Measurements from ENCODE around the gene CELA3A. TPM values are rescaled to one million over a fixed set of nuclear protein-coding genes. Genes with fewer than 3 reads are reported as not detected.

The CELA3A gene
- total and polyA plus RNA-seq, 2 of the 13 experiments (the other 11 are each of a cell fraction or from before 2014, with no cell fraction given): 0.09 TPM; not detected in 1

DNA sequence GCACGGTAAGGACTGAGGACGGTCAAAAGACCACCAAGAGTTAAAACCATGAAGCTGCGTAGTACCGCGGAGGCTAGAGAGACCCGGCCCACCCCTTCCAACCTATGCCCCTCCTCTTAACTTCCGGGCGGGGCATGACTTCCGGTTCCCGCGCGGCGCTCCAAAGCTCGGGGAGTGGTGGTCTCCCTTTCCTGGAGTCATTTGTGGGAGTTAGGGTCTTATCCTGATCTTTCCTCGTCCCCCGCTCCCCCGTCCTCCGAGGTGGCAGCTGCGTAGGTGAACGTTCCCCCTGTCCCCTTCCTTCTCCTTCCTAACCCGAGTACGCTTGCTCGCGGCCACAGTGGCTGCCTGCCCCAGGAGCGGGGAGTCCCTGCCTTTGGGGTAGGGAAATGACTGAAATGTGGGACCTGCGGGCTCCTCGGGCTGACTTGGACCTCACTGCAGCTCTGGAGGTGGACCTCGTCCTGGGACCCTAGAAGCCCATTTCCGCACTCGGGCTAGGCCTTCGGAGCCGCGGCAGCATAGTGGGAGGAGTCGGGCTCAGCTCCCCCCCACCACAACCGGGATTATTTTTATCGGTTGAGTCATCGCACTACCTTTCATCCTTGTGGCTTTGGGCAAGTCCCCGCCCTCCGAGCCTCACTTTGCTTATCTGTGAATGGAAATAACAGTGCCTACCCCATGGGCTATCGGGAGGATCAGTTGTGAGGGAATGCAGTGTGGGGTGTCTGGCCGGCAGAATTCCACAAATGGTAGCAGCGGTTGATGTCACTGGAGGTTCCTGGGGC, 24.1 kb downstream of the CELA3A start (continued):
- TF ChIP-seq, protein P1, sequence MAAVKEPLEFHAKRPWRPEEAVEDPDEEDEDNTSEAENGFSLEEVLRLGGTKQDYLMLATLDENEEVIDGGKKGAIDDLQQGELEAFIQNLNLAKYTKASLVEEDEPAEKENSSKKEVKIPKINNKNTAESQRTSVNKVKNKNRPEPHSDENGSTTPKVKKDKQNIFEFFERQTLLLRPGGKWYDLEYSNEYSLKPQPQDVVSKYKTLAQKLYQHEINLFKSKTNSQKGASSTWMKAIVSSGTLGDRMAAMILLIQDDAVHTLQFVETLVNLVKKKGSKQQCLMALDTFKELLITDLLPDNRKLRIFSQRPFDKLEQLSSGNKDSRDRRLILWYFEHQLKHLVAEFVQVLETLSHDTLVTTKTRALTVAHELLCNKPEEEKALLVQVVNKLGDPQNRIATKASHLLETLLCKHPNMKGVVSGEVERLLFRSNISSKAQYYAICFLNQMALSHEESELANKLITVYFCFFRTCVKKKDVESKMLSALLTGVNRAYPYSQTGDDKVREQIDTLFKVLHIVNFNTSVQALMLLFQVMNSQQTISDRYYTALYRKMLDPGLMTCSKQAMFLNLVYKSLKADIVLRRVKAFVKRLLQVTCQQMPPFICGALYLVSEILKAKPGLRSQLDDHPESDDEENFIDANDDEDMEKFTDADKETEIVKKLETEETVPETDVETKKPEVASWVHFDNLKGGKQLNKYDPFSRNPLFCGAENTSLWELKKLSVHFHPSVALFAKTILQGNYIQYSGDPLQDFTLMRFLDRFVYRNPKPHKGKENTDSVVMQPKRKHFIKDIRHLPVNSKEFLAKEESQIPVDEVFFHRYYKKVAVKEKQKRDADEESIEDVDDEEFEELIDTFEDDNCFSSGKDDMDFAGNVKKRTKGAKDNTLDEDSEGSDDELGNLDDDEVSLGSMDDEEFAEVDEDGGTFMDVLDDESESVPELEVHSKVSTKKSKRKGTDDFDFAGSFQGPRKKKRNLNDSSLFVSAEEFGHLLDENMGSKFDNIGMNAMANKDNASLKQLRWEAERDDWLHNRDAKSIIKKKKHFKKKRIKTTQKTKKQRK (IDR thresholded peaks at IDR 0.05; ENCODE audit: low read length): no peak
- TF ChIP-seq EZH2 (conservative IDR thresholded peaks at IDR 0.05; ENCODE audit: low read depth, low read length): no peak
- TF ChIP-seq, protein P2, sequence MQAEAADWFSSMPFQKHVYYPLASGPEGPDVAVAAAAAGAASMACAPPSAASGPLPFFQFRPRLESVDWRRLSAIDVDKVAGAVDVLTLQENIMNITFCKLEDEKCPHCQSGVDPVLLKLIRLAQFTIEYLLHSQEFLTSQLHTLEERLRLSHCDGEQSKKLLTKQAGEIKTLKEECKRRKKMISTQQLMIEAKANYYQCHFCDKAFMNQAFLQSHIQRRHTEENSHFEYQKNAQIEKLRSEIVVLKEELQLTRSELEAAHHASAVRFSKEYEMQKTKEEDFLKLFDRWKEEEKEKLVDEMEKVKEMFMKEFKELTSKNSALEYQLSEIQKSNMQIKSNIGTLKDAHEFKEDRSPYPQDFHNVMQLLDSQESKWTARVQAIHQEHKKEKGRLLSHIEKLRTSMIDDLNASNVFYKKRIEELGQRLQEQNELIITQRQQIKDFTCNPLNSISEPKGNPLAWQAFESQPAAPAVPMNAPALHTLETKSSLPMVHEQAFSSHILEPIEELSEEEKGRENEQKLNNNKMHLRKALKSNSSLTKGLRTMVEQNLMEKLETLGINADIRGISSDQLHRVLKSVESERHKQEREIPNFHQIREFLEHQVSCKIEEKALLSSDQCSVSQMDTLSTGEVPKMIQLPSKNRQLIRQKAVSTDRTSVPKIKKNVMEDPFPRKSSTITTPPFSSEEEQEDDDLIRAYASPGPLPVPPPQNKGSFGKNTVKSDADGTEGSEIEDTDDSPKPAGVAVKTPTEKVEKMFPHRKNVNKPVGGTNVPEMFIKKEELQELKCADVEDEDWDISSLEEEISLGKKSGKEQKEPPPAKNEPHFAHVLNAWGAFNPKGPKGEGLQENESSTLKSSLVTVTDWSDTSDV (CRISPR knock-in tag; IDR thresholded peaks at IDR 0.05): no peak
- no peak for TF ChIP-seq ZNF782 (CRISPR knock-in tag; IDR thresholded peaks at IDR 0.05; ENCODE audit: borderline replicate concordance)
- no peak for TF ChIP-seq ZNF670 (CRISPR knock-in tag; IDR thresholded peaks at IDR 0.05; ENCODE audit: borderline replicate concordance)
- TF ChIP-seq, protein P3, sequence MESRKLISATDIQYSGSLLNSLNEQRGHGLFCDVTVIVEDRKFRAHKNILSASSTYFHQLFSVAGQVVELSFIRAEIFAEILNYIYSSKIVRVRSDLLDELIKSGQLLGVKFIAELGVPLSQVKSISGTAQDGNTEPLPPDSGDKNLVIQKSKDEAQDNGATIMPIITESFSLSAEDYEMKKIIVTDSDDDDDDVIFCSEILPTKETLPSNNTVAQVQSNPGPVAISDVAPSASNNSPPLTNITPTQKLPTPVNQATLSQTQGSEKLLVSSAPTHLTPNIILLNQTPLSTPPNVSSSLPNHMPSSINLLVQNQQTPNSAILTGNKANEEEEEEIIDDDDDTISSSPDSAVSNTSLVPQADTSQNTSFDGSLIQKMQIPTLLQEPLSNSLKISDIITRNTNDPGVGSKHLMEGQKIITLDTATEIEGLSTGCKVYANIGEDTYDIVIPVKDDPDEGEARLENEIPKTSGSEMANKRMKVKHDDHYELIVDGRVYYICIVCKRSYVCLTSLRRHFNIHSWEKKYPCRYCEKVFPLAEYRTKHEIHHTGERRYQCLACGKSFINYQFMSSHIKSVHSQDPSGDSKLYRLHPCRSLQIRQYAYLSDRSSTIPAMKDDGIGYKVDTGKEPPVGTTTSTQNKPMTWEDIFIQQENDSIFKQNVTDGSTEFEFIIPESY (CRISPR knock-in tag; IDR thresholded peaks at IDR 0.05): no peak
- TF ChIP-seq RARG (CRISPR knock-in tag; IDR thresholded peaks at IDR 0.05; ENCODE audit: low read depth): no peak
- TF ChIP-seq TOPORS (CRISPR knock-in tag; IDR thresholded peaks at IDR 0.05): no peak
- peak; percentile 73; the same call in 1 of the 2 replicates for TF ChIP-seq KLF12 (CRISPR knock-in tag; IDR thresholded peaks at IDR 0.05; ENCODE audit: borderline replicate concordance)
- TF ChIP-seq, protein P4, sequence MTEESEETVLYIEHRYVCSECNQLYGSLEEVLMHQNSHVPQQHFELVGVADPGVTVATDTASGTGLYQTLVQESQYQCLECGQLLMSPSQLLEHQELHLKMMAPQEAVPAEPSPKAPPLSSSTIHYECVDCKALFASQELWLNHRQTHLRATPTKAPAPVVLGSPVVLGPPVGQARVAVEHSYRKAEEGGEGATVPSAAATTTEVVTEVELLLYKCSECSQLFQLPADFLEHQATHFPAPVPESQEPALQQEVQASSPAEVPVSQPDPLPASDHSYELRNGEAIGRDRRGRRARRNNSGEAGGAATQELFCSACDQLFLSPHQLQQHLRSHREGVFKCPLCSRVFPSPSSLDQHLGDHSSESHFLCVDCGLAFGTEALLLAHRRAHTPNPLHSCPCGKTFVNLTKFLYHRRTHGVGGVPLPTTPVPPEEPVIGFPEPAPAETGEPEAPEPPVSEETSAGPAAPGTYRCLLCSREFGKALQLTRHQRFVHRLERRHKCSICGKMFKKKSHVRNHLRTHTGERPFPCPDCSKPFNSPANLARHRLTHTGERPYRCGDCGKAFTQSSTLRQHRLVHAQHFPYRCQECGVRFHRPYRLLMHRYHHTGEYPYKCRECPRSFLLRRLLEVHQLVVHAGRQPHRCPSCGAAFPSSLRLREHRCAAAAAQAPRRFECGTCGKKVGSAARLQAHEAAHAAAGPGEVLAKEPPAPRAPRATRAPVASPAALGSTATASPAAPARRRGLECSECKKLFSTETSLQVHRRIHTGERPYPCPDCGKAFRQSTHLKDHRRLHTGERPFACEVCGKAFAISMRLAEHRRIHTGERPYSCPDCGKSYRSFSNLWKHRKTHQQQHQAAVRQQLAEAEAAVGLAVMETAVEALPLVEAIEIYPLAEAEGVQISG (CRISPR knock-in tag; IDR thresholded peaks at IDR 0.05): peak; percentile 100
- no peak for TF ChIP-seq SMAD9 (CRISPR knock-in tag; IDR thresholded peaks at IDR 0.05)
- TF ChIP-seq HNRNPUL1 (IDR thresholded peaks at IDR 0.05; ENCODE audit: low read depth, low read length): no peak
- no peak; the same call in 1 of the 2 replicates for TF ChIP-seq SATB2 (CRISPR knock-in tag; IDR thresholded peaks at IDR 0.05)
- TF ChIP-seq ZNF207 (IDR thresholded peaks at IDR 0.05; ENCODE audit: borderline replicate concordance): no peak
